Measurements from ENCODE around the gene USP9Y. TPM values are rescaled to one million over a fixed set of nuclear protein-coding genes. Genes with fewer than 3 reads are reported as not detected.

USP9Y gene
- polyA plus RNA-seq, 1 donor from 2014 or later, result 164 TPM

DNA sequence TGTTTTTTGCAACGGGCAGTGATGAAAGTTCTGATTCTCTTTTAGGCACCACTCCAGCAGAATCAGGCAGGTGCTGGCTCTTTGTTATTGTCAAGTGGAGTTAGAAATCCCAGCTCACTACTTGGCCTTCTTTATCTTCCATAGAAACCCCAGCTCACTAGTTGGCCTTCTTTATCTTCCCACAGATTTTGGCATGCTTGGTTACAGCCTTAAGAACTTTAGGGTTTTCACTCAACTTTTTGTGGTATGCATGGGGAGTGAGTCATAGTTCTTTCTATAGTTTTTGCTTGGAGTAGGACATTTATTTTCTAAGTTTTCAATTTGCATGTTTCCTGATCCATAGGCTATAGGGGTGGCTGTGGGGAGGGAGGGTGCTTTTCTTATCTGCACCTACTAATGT lies 55.0 kb downstream of the USP9Y start:
- Histone ChIP-seq H3K9me3 (ENCODE audit: low read length) (no peaks in the 10 kb centered on the region), H3F3A (ENCODE audit: insufficient read depth, low read length, poor library complexity, severe bottlenecking) (no peaks in the 10 kb centered on the region), H3K9ac (ENCODE audit: low read length) (no peak overlapping the region), H3K27ac (ENCODE audit: low read length) (no peak overlapping the region), H3K27me3 (ENCODE audit: insufficient read depth, low read depth, low read length) (no peaks in the 10 kb centered on the region), H3K9me2 (ENCODE audit: insufficient read depth, low read length) (no peaks in the 10 kb centered on the region), H3K36me3 (ENCODE audit: insufficient read depth, low read length) (no peaks in the 10 kb centered on the region), H4K20me1 (ENCODE audit: insufficient read depth) (no peaks in the 10 kb centered on the region), H3K79me2 (replicated peaks; ENCODE audit: insufficient read depth, low read length) (no peaks in the 10 kb centered on the region), H2AFZ (ENCODE audit: low read depth, low read length) (no peak overlapping the region), H3K4me2 (ENCODE audit: low read length) (no peak overlapping the region), H3K4me3 (ENCODE audit: low read length) (no peak overlapping the region)
- TF ChIP-seq, protein P1, sequence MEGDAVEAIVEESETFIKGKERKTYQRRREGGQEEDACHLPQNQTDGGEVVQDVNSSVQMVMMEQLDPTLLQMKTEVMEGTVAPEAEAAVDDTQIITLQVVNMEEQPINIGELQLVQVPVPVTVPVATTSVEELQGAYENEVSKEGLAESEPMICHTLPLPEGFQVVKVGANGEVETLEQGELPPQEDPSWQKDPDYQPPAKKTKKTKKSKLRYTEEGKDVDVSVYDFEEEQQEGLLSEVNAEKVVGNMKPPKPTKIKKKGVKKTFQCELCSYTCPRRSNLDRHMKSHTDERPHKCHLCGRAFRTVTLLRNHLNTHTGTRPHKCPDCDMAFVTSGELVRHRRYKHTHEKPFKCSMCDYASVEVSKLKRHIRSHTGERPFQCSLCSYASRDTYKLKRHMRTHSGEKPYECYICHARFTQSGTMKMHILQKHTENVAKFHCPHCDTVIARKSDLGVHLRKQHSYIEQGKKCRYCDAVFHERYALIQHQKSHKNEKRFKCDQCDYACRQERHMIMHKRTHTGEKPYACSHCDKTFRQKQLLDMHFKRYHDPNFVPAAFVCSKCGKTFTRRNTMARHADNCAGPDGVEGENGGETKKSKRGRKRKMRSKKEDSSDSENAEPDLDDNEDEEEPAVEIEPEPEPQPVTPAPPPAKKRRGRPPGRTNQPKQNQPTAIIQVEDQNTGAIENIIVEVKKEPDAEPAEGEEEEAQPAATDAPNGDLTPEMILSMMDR (IDR thresholded peaks at IDR 0.05; ENCODE audit: poor library complexity, severe bottlenecking), result no peak
- TF ChIP-seq, protein P2, sequence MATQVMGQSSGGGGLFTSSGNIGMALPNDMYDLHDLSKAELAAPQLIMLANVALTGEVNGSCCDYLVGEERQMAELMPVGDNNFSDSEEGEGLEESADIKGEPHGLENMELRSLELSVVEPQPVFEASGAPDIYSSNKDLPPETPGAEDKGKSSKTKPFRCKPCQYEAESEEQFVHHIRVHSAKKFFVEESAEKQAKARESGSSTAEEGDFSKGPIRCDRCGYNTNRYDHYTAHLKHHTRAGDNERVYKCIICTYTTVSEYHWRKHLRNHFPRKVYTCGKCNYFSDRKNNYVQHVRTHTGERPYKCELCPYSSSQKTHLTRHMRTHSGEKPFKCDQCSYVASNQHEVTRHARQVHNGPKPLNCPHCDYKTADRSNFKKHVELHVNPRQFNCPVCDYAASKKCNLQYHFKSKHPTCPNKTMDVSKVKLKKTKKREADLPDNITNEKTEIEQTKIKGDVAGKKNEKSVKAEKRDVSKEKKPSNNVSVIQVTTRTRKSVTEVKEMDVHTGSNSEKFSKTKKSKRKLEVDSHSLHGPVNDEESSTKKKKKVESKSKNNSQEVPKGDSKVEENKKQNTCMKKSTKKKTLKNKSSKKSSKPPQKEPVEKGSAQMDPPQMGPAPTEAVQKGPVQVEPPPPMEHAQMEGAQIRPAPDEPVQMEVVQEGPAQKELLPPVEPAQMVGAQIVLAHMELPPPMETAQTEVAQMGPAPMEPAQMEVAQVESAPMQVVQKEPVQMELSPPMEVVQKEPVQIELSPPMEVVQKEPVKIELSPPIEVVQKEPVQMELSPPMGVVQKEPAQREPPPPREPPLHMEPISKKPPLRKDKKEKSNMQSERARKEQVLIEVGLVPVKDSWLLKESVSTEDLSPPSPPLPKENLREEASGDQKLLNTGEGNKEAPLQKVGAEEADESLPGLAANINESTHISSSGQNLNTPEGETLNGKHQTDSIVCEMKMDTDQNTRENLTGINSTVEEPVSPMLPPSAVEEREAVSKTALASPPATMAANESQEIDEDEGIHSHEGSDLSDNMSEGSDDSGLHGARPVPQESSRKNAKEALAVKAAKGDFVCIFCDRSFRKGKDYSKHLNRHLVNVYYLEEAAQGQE (IDR thresholded peaks at IDR 0.05; ENCODE audit: borderline replicate concordance), result no peak
- TF ChIP-seq MXI1 (conservative IDR thresholded peaks at IDR 0.05; ENCODE audit: poor library complexity, severe bottlenecking), result no peak
- TF ChIP-seq RAD21 (conservative IDR thresholded peaks at IDR 0.05), result no peak
- no peak for TF ChIP-seq EZH2 (IDR thresholded peaks at IDR 0.05; ENCODE audit: borderline replicate concordance, insufficient read depth, low read length, poor library complexity, severe bottlenecking)
- TF ChIP-seq EP300 (conservative IDR thresholded peaks at IDR 0.05; ENCODE audit: poor library complexity, severe bottlenecking), result no peak
- TF ChIP-seq POLR2AphosphoS5 (IDR thresholded peaks at IDR 0.05), result no peak
- TF ChIP-seq TAF1 (IDR thresholded peaks at IDR 0.05; ENCODE audit: low read depth), result no peak
- no peak for TF ChIP-seq SMC3 (conservative IDR thresholded peaks at IDR 0.05; ENCODE audit: poor library complexity)

DNA sequence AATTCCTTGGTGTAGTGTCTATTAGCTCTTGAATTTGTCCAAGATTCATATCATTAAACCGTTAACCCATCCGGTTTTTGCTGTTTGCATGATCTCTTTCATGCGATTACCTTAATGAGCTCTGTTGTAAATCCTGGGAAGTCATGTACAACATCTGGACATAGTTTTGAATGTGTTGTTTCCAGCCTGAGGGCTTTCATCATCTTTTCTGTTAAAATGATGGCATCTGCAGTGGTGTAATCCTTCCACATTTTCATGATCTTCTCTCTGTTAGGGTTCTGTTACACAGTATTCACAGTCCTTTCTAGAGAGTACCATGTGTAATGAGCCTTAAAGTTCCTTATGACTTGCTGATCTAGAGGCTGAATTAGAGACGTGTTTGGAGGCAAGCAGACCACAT lies 64.9 kb downstream of the USP9Y start:
- H3K79me2 ChIP-seq (replicated peaks; ENCODE audit: insufficient read depth, low read length), result no peaks in the 10 kb centered on the region
- TF ChIP-seq EZH2 (IDR thresholded peaks at IDR 0.05; ENCODE audit: borderline replicate concordance, insufficient read depth, low read length, poor library complexity, severe bottlenecking) (no peak), MXI1 (conservative IDR thresholded peaks at IDR 0.05; ENCODE audit: poor library complexity, severe bottlenecking) (no peak), EP300 (conservative IDR thresholded peaks at IDR 0.05; ENCODE audit: poor library complexity, severe bottlenecking) (no peak), SMC3 (conservative IDR thresholded peaks at IDR 0.05; ENCODE audit: poor library complexity) (no peak), RAD21 (conservative IDR thresholded peaks at IDR 0.05) (no peak), TAF1 (IDR thresholded peaks at IDR 0.05; ENCODE audit: low read depth) (no peak), POLR2AphosphoS5 (IDR thresholded peaks at IDR 0.05) (no peak)
- TF ChIP-seq, protein P1 (IDR thresholded peaks at IDR 0.05; ENCODE audit: poor library complexity, severe bottlenecking), result no peak
- TF ChIP-seq, protein P2 (IDR thresholded peaks at IDR 0.05; ENCODE audit: borderline replicate concordance), result no peak
- no peak overlapping the region for H3K27ac ChIP-seq (ENCODE audit: low read length)
- H3K4me3 ChIP-seq (ENCODE audit: low read length), result no peak overlapping the region
- H3K4me2 ChIP-seq (ENCODE audit: low read length), result no peak overlapping the region
- H4K20me1 ChIP-seq (ENCODE audit: insufficient read depth), result no peaks in the 10 kb centered on the region
- no peak overlapping the region for H3K9ac ChIP-seq (ENCODE audit: low read length)
- no peaks in the 10 kb centered on the region for H3K27me3 ChIP-seq (ENCODE audit: insufficient read depth, low read depth, low read length)
- H3F3A ChIP-seq (ENCODE audit: insufficient read depth, low read length, poor library complexity, severe bottlenecking), result no peaks in the 10 kb centered on the region
- no peaks in the 10 kb centered on the region for H3K9me2 ChIP-seq (ENCODE audit: insufficient read depth, low read length)
- no peak overlapping the region for H2AFZ ChIP-seq (ENCODE audit: low read depth, low read length)
- H3K36me3 ChIP-seq (ENCODE audit: insufficient read depth, low read length), result no peaks in the 10 kb centered on the region
- H3K9me3 ChIP-seq (ENCODE audit: low read length), result no peaks in the 10 kb centered on the region
